Measurements from ENCODE around the gene KCNK5.

GRCh38 chr6:39169448-39170344 is 59.6 kb downstream of the KCNK5 start:
- TF ChIP-seq CBX1 (IDR thresholded peaks at IDR 0.05; ENCODE audit: low read depth) (no peak), ID3 (CRISPR knock-in tag; IDR thresholded peaks at IDR 0.05) (no peak), ID3 (tag; IDR thresholded peaks at IDR 0.05) (no peak), SAP30 (IDR thresholded peaks at IDR 0.05; ENCODE audit: borderline replicate concordance, insufficient read depth, low read depth, low read length, poor library complexity, severe bottlenecking) (no peak)
